Measurements from ENCODE around the gene GRIP2. TPM values are rescaled to one million over a fixed set of nuclear protein-coding genes. Genes with fewer than 3 reads are reported as not detected.

The GRIP2 gene
- total RNA-seq, 2 experiments from 2014 or later: not detected

DNA sequence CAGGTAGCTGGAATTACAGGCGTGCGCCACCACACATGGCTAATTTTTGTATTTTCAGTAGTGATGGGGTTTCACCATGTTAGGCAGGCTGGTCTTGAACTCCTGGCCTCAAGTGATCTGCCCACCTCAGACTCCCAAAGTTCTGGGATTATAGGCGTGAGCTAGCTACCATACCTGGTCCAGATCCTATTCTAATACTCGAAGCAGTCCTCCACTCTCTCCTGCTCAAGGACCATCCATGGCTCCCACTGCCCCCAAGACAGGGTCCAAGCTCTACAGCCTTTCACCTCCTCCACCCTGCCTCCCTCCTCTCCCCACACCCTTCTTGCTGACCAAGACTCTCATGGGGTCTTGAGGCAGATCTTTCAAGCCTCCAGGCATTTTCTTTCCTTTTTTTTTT lies 12.6 kb upstream of the GRIP2 start:
- H3K36me3 ChIP-seq (ENCODE audit: insufficient read depth, low read length): no peaks in the 10 kb centered on the region
- DNase-seq (ENCODE audit: low spot score): no peak
- H3K4me1 ChIP-seq (ENCODE audit: insufficient read depth, low read length, poor library complexity, severe bottlenecking): no peaks in the 10 kb centered on the region
- H2AFZ ChIP-seq (ENCODE audit: low read length): no peak overlapping the region
- no TSS peak for BruUV-seq (replicated peaks)
- H3K79me2 ChIP-seq (ENCODE audit: insufficient read depth, low read depth, low read length): no peaks in the 10 kb centered on the region
- ChIA-PET CTCF (ENCODE audit: unreplicated experiment) (no interaction called here), POLR2A (interaction anchor here (0.8 kb wide), 1 partner anchor 472 kb away, joined by 7 read pairs; no protein-coding TSS in a partner anchor)
- H3K27ac ChIP-seq (ENCODE audit: low read depth, low read length, poor library complexity, severe bottlenecking): no peak overlapping the region
- intact Hi-C loops (cut with micrococcal nuclease; ENCODE audit: unreplicated experiment): no loop called here
- no peaks in the 10 kb centered on the region for H3K9me2 ChIP-seq (ENCODE audit: insufficient read depth, low read length)
- no peak overlapping the region for H3K4me3 ChIP-seq (ENCODE audit: low read depth, low read length, poor library complexity, severe bottlenecking)
- TF ChIP-seq, protein P1, sequence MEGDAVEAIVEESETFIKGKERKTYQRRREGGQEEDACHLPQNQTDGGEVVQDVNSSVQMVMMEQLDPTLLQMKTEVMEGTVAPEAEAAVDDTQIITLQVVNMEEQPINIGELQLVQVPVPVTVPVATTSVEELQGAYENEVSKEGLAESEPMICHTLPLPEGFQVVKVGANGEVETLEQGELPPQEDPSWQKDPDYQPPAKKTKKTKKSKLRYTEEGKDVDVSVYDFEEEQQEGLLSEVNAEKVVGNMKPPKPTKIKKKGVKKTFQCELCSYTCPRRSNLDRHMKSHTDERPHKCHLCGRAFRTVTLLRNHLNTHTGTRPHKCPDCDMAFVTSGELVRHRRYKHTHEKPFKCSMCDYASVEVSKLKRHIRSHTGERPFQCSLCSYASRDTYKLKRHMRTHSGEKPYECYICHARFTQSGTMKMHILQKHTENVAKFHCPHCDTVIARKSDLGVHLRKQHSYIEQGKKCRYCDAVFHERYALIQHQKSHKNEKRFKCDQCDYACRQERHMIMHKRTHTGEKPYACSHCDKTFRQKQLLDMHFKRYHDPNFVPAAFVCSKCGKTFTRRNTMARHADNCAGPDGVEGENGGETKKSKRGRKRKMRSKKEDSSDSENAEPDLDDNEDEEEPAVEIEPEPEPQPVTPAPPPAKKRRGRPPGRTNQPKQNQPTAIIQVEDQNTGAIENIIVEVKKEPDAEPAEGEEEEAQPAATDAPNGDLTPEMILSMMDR (conservative IDR thresholded peaks at IDR 0.05; ENCODE audit: low read length): no peak
- TF ChIP-seq EZH2phosphoT487 (IDR thresholded peaks at IDR 0.05; ENCODE audit: borderline replicate concordance, low read depth, low read length): no peak
- no peak overlapping the region for H3K4me2 ChIP-seq (ENCODE audit: low read length)
- no peaks in the 10 kb centered on the region for H4K20me1 ChIP-seq (ENCODE audit: insufficient read depth, low read length)
- no peaks in the 10 kb centered on the region for H3K9me3 ChIP-seq (ENCODE audit: low read length)

DNA sequence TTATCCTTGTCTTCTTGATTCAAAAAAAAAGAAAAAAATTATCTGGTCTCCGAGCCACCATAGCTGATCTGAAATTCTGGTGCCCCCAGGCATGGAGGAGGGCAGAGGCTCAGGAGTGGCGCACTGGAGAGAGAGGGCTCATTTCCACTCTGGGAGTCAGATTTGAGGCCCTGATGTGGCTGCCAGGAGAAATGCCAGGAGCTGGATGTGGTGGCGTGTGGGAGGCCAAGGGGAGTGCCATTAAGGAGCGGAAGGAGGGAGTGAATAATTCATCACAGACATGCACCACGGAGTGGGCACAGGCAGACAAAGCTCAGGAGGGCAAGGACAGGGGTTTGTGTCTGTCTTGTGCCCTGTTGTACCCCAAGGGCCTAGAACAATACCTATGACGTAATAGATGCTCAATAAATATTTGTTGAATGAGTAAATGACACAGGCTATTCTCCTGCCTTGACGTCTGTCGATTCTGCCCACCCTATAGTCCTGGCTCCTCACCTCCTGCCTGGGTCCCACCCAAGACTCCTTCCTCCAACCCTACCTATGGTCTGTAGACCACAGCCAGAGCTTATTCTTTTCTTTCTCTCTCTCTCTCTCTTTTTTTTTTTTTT lies 12.0 kb upstream of the GRIP2 start:
- Histone ChIP-seq H3K4me1 (ENCODE audit: insufficient read depth, low read length, poor library complexity, severe bottlenecking) (no peaks in the 10 kb centered on the region), H3K9me3 (ENCODE audit: low read length) (no peaks in the 10 kb centered on the region), H3K36me3 (ENCODE audit: insufficient read depth, low read length) (no peaks in the 10 kb centered on the region), H2AFZ (ENCODE audit: low read length) (no peak overlapping the region), H4K20me1 (ENCODE audit: insufficient read depth, low read length) (no peaks in the 10 kb centered on the region), H3K9me2 (ENCODE audit: insufficient read depth, low read length) (no peaks in the 10 kb centered on the region), H3K4me3 (ENCODE audit: low read depth, low read length, poor library complexity, severe bottlenecking) (no peak overlapping the region), H3K79me2 (ENCODE audit: insufficient read depth, low read depth, low read length) (no peaks in the 10 kb centered on the region), H3K27ac (ENCODE audit: low read depth, low read length, poor library complexity, severe bottlenecking) (no peak overlapping the region), H3K4me2 (ENCODE audit: low read length) (no peak overlapping the region)
- no TSS peak for BruUV-seq (replicated peaks)
- ChIA-PET POLR2A (interaction anchor here (0.6 to 0.8 kb wide), 2 partner anchors 65 to 472 kb away, joined by 3 to 7 read pairs; no protein-coding TSS in a partner anchor), CTCF (ENCODE audit: unreplicated experiment) (no interaction called here)
- DNase-seq (ENCODE audit: low spot score): no peak
- no peak for TF ChIP-seq EZH2phosphoT487 (IDR thresholded peaks at IDR 0.05; ENCODE audit: borderline replicate concordance, low read depth, low read length)
- TF ChIP-seq, protein P1 (conservative IDR thresholded peaks at IDR 0.05; ENCODE audit: low read length): no peak
- intact Hi-C loops (cut with micrococcal nuclease; ENCODE audit: unreplicated experiment): no loop called here

All from OCI-LY7 (cell line).